ENCODE data around the gene CCDC102A.

DNA sequence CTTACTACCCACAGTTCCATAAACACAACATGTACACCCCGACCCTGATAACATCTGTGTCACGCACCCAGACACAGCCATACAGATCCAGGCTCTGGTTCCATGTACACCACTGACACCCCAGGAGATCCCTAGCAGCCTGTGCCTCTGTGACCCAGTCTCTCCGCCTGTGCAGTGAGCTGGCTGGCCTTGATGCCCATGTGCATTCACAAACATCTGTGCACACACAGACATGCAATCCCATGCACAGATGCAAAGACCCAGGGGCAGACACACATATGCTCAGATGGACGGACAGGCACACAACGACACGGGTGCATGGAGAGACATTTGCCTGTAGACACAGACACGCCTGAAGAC, 4.1 kb downstream of the CCDC102A start:
- no peak for TF ChIP-seq POLR2A (IDR thresholded peaks at IDR 0.05)
- TF ChIP-seq, protein P1, sequence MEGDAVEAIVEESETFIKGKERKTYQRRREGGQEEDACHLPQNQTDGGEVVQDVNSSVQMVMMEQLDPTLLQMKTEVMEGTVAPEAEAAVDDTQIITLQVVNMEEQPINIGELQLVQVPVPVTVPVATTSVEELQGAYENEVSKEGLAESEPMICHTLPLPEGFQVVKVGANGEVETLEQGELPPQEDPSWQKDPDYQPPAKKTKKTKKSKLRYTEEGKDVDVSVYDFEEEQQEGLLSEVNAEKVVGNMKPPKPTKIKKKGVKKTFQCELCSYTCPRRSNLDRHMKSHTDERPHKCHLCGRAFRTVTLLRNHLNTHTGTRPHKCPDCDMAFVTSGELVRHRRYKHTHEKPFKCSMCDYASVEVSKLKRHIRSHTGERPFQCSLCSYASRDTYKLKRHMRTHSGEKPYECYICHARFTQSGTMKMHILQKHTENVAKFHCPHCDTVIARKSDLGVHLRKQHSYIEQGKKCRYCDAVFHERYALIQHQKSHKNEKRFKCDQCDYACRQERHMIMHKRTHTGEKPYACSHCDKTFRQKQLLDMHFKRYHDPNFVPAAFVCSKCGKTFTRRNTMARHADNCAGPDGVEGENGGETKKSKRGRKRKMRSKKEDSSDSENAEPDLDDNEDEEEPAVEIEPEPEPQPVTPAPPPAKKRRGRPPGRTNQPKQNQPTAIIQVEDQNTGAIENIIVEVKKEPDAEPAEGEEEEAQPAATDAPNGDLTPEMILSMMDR (IDR thresholded peaks at IDR 0.05) = no peak
